ENCODE results near the gene PICK1. TPM values are rescaled to one million over a fixed set of nuclear protein-coding genes. Genes with fewer than 3 reads are reported as not detected.

PICK1 gene
- total RNA-seq, 1 experiment from 2014 or later = 26.6 TPM

DNA sequence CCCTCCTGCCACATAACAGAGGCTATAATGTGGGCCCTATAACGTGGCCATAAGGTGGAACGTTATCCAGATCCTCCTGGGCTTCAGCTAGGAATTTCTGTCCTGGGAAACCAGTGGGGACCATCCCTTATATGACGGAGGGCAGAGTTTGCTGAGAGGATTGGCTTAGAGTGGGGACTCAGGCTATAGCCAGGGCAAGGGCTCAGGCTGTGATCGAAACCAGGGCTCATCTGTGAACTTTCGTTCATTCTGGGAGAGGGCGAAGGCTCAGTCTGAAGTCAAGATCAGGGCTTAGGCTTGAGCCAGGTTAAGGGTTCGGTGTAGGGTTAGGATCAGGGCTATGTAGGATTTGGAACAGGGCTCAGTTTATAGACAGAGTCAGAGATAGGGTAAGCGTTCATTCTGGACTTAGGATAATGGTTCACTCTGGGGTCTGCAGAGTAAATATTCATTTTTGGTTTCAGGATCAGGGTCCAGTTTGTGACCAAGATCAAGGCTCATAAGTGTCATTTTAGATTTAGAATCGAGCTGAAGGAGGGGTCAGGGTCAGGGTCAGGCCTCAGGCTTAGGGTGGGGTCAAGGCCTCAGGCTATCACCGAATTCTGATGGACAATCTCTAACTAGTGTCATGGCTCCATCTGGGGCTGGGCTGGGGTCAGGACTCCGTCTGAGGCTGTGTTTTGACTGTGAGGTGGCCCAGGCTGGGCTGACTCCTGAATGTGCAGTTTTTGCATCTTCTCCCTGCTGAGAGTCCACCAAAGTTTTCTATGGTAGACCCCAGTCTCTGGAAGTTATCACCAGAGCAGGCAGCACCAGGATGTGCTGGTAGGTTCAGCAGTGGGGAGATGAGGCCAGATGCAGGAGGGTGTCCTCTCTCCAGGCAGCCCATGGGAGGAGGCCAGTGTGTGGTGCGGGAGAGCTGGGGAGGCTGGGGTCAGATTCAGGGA is 39.0 kb upstream of the PICK1 start:
- ChIA-PET CTCF (no interaction called here), POLR2A (ENCODE audit: low non-redundant PET) (no interaction called here)
- DNase-seq (ENCODE audit: low spot score) = no peak
- no peaks in the 10 kb centered on the region for H3K4me1 ChIP-seq (ENCODE audit: insufficient read depth, low read length, poor library complexity, severe bottlenecking)
- H3K4me3 ChIP-seq (ENCODE audit: low read depth, low read length, poor library complexity, severe bottlenecking) = no peak overlapping the region
- no peaks in the 10 kb centered on the region for H3K27me3 ChIP-seq (replicated peaks; ENCODE audit: insufficient read depth, low read depth, low read length, poor library complexity)
- no peak overlapping the region for H3K27ac ChIP-seq (ENCODE audit: low read depth, low read length, poor library complexity, severe bottlenecking)
- no TSS peak for BruUV-seq (replicated peaks)
- TF ChIP-seq EZH2 (IDR thresholded peaks at IDR 0.05; ENCODE audit: borderline replicate concordance, low read depth, low read length, poor library complexity, severe bottlenecking) = no peak
- TF ChIP-seq, protein P1, sequence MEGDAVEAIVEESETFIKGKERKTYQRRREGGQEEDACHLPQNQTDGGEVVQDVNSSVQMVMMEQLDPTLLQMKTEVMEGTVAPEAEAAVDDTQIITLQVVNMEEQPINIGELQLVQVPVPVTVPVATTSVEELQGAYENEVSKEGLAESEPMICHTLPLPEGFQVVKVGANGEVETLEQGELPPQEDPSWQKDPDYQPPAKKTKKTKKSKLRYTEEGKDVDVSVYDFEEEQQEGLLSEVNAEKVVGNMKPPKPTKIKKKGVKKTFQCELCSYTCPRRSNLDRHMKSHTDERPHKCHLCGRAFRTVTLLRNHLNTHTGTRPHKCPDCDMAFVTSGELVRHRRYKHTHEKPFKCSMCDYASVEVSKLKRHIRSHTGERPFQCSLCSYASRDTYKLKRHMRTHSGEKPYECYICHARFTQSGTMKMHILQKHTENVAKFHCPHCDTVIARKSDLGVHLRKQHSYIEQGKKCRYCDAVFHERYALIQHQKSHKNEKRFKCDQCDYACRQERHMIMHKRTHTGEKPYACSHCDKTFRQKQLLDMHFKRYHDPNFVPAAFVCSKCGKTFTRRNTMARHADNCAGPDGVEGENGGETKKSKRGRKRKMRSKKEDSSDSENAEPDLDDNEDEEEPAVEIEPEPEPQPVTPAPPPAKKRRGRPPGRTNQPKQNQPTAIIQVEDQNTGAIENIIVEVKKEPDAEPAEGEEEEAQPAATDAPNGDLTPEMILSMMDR (conservative IDR thresholded peaks at IDR 0.05; ENCODE audit: low read depth, low read length) = no peak
- intact Hi-C loops (cut with micrococcal nuclease; ENCODE audit: unreplicated experiment) = no loop called here
- H3K9me3 ChIP-seq (ENCODE audit: low read depth, low read length, poor library complexity, severe bottlenecking) = no peaks in the 10 kb centered on the region
- no peaks in the 10 kb centered on the region for H3K36me3 ChIP-seq (ENCODE audit: insufficient read depth, low read length, poor library complexity, severe bottlenecking)

DNA sequence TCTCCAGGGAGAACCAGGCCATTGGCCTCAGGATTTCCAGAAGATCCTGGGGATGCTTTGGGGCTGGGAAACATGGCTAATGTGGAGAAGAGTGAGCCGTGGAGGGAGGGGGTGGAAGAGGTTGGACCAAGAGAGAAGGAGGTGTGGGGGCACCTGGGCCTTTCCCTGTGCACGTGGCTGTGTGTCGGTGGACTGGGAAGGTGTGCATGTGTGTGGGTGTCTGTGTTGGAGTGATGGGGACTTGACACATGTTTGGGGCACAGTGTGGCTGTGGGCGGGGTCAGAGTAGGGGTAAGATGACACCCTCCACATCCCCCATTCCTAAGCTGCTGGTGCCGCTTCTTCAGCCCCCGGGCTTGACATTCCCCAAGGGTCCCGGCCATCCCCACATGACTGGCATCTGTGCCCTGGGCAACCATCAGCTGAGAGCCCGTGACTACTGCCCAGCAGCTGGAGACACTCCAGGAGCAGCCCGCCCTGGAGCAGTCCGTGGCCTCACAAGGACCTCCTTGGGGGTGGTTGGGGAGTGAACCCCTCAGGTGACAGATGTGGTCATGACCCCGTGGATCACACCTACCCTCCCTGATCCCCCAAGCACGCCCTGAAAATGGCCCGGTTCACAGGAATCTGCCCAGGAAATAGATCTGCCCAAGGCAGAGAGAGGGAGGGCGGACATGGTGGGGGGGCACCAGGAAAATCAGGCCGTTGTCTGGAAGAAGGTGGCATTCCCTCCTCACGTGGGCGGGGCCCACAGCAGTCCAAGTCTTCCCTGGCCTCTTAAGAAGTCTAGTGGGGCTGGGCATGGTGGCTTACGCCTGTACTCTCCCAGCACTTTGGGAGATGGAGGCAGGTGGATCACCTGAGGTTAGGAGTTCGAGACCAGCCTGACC is 38.0 kb upstream of the PICK1 start:
- TF ChIP-seq, protein P1 (conservative IDR thresholded peaks at IDR 0.05; ENCODE audit: low read depth, low read length) = no peak
- TF ChIP-seq EZH2 (IDR thresholded peaks at IDR 0.05; ENCODE audit: borderline replicate concordance, low read depth, low read length, poor library complexity, severe bottlenecking) = no peak
- no TSS peak for BruUV-seq (replicated peaks)
- no peaks in the 10 kb centered on the region for H3K4me1 ChIP-seq (ENCODE audit: insufficient read depth, low read length, poor library complexity, severe bottlenecking)
- CTCF ChIA-PET = no interaction called here
- no peak overlapping the region for H3K4me3 ChIP-seq (ENCODE audit: low read depth, low read length, poor library complexity, severe bottlenecking)
- no peaks in the 10 kb centered on the region for H3K36me3 ChIP-seq (ENCODE audit: insufficient read depth, low read length, poor library complexity, severe bottlenecking)
- H3K27me3 ChIP-seq (replicated peaks; ENCODE audit: insufficient read depth, low read depth, low read length, poor library complexity) = no peaks in the 10 kb centered on the region
- intact Hi-C loops (cut with micrococcal nuclease; ENCODE audit: unreplicated experiment) = no loop called here
- POLR2A ChIA-PET (ENCODE audit: low non-redundant PET) = no interaction called here
- DNase-seq (ENCODE audit: low spot score) = no peak
- no peak overlapping the region for H3K27ac ChIP-seq (ENCODE audit: low read depth, low read length, poor library complexity, severe bottlenecking)
- H3K9me3 ChIP-seq (ENCODE audit: low read depth, low read length, poor library complexity, severe bottlenecking) = no peaks in the 10 kb centered on the region

DNA sequence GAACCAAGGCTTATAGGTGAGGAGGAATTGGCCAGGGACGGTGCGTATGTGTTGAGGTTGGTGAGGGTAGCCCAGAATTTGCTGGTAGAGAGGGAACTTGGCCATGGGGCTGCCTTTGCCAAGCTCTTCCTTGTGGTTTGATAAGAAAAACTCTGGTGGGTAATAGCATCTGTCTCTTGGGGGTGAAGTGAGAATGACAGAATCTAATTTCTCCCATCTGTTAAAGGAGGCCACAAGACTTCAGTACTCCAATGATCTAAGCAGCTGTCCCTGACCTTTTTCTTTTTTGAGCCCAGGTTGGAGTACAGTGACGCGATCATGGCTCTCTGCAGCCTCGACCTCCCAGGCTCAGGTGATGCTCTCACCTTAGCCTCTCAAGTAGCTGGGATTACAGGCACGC is 36.0 kb upstream of the PICK1 start:
- ChIA-PET POLR2A (ENCODE audit: low non-redundant PET) (no interaction called here), CTCF (no interaction called here)
- no peaks in the 10 kb centered on the region for H3K27me3 ChIP-seq (replicated peaks; ENCODE audit: insufficient read depth, low read depth, low read length, poor library complexity)
- no peaks in the 10 kb centered on the region for H3K4me1 ChIP-seq (ENCODE audit: insufficient read depth, low read length, poor library complexity, severe bottlenecking)
- no peak overlapping the region for H3K27ac ChIP-seq (ENCODE audit: low read depth, low read length, poor library complexity, severe bottlenecking)
- no peak for DNase-seq (ENCODE audit: low spot score)
- BruUV-seq (replicated peaks) = no TSS peak
- intact Hi-C loops (cut with micrococcal nuclease; ENCODE audit: unreplicated experiment) = no loop called here
- H3K9me3 ChIP-seq (ENCODE audit: low read depth, low read length, poor library complexity, severe bottlenecking) = no peaks in the 10 kb centered on the region
- TF ChIP-seq, protein P1 (conservative IDR thresholded peaks at IDR 0.05; ENCODE audit: low read depth, low read length) = no peak
- no peak for TF ChIP-seq EZH2 (IDR thresholded peaks at IDR 0.05; ENCODE audit: borderline replicate concordance, low read depth, low read length, poor library complexity, severe bottlenecking)
- H3K4me3 ChIP-seq (ENCODE audit: low read depth, low read length, poor library complexity, severe bottlenecking) = no peak overlapping the region
- H3K36me3 ChIP-seq (ENCODE audit: insufficient read depth, low read length, poor library complexity, severe bottlenecking) = no peaks in the 10 kb centered on the region

Measured in A673 (cell line).